Duodenal mucosa (tissue), 2 donors: ENCODE results near the gene FAM43A.

Experiments used
- H3K27ac ChIP-seq: one replicate; pipeline ENCODE4 v1.7.0; 2013; ENCODE audit warnings: low read depth, low read length
- H3K27me3 ChIP-seq, 2 donors: one replicate each; pipeline ENCODE4 v1.7.0; 2013; ENCODE audit warnings: low read length in 2 of 2, control low read depth in 1 of 2; ENCODE audit not compliant: insufficient read depth in 2 of 2, control insufficient read depth in 1 of 2
- H3K36me3 ChIP-seq, 2 donors: one replicate each; pipeline ENCODE4 v1.7.0; 2013; ENCODE audit warnings: low read length in 2 of 2, control low read depth in 1 of 2; ENCODE audit not compliant: insufficient read depth in 2 of 2, control insufficient read depth in 1 of 2
- H3K4me1 ChIP-seq, 2 donors: one replicate each; pipeline ENCODE4 v1.7.0; 2013; ENCODE audit warnings: low read length in 2 of 2, control low read depth in 1 of 2; ENCODE audit not compliant: insufficient read depth in 2 of 2, control insufficient read depth in 1 of 2
- H3K4me3 ChIP-seq, 2 donors: one replicate each; pipeline ENCODE4 v1.7.0; 2013; ENCODE audit warnings: low read length in 2 of 2, low read depth in 1 of 2
- H3K9ac ChIP-seq, 2 donors: one replicate each; pipeline ENCODE4 v1.7.0; 2013; ENCODE audit warnings: low read length in 2 of 2, low read depth in 1 of 2
- H3K9me3 ChIP-seq, 2 donors: one replicate each; pipeline ENCODE4 v1.7.0; 2013; ENCODE audit warnings: low read length in 2 of 2, control low read depth in 1 of 2; ENCODE audit not compliant: control insufficient read depth in 1 of 2

The FAM43A gene

DNA sequence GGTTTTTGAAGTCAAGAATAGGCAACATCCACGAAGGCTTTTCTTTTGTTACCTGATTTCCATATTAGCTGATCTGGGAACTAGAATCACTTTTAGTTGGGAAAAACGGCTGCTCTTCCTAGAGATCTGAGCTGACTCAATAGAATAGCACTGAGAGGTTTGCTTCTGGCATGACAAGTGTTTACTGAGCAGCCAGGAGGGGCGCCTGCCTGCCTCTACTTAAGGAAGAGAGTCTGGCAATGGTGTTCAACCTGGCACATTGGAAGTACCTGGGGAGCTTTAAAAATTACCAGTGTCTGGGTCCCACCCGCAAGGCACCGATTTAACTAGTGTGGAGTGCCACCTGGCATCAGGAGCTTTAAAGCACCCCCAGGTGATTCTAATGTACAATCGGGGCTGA is 34.4 kb downstream of the FAM43A start:
- Histone ChIP-seq H3K4me3 (no peak overlapping the region), H3K4me1 (peaks cover 10 to 13% of the 10 kb centered on the region in 2 donors), H3K27ac (no peak overlapping the region), H3K27me3 (no peaks in the 10 kb centered on the region), H3K9ac (no peak overlapping the region), H3K9me3 (no peaks in the 10 kb centered on the region), H3K36me3 (no peaks in the 10 kb centered on the region)

DNA sequence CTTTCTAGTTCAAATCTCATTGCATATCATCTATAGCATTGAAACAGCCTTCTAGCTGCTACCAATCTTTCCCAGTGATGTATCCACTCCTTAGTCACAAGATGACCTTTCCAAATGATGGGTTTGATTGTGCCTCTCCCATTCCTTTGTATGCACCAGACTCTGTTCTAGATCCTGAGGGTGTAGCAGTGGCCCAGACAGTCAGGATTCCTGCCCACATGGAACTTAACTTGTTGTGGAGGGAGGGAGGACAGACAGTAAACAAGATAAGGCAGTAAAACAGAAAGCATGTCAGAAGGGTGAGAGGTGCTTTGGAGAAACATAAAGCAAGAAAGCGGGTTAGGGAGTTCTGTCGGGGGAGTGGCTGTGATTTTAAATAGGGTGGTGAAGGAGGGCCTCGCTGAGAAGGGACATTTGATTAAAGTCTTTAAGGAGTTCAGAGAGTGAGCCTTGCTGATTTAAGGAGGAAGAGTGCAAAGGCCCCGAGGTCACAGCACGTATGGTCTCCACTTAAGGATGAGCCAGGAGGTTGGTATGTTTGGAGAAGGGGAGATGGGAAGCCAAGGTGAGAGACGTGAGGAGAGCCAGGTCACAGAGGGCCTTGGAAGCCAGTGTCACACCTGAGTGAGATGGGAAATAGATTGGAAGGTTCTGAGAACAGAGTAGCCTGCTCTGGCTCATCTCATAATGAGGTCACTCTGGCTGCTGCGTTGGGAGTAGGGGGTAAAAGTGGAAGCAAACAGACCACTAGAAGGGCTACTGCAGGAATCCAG is 38.3 kb downstream of the FAM43A start:
- H3K27ac ChIP-seq = no peak overlapping the region
- no peak overlapping the region for H3K4me3 ChIP-seq
- no peaks in the 10 kb centered on the region for H3K36me3 ChIP-seq
- peaks cover 10 to 13% of the 10 kb centered on the region in 2 donors for H3K4me1 ChIP-seq
- H3K9ac ChIP-seq = no peak overlapping the region
- H3K27me3 ChIP-seq = peaks cover 0 to 2% of the 10 kb centered on the region in 2 donors
- no peaks in the 10 kb centered on the region for H3K9me3 ChIP-seq

DNA sequence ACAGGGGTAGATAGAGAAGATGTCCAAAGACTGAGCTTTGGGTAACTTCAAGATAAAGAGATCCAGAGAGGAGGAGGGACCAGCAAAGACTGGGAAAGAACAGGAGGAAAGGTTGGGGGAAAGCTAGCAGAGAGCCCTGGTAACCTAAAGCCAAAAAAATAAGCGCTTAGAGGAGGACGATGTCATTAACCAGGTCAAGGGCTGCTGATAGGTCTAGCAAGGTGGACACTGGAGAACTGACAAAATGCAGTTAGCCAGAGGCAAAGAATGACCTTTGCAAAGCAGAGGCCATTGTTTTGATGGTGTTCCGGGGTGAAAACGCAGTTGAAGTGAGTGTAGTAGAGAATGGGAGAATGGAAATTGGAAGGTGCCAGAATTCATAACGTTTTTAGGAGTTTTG is 39.7 kb downstream of the FAM43A start:
- Histone ChIP-seq H3K36me3 (no peaks in the 10 kb centered on the region), H3K4me3 (no peak overlapping the region), H3K4me1 (peaks cover 10 to 13% of the 10 kb centered on the region in 2 donors), H3K9ac (no peak overlapping the region), H3K27me3 (peaks cover 0 to 3% of the 10 kb centered on the region in 2 donors), H3K9me3 (no peaks in the 10 kb centered on the region), H3K27ac (no peak overlapping the region)

DNA sequence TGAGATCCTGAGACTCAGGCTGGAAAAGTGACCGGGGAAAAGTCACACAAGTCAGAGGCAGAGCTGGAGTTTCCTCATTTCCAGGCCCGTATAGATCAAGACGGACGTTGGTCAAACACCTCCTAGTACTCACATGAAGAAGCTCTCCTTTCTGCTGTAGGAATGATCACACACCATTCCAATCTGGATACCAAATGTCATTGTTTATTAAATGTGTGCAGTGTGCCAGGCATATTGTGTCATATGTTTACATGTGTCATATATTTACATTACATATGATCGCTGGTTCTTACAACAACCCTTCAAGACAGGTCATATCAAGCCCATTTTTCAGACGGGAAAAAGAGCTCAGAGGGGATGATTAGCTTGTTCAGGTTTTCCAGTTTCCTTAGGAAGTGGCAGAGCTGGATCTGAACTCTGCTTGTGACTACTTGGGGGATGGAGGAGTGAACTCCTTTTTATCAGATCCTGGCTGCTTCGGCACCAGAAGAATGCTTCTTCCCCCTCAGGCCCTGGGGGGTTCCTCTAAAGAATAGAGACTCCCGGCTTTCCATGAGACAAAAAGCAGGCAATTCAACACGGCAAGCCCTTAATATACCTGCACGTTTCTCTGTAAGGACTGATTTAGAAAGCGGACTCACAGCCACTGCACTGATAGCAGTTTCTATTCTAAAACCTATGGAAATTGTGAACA is 41.9 kb downstream of the FAM43A start:
- Histone ChIP-seq H3K9ac (no peak overlapping the region), H3K4me3 (no peak overlapping the region), H3K36me3 (no peaks in the 10 kb centered on the region), H3K27ac (no peak overlapping the region), H3K4me1 (peaks cover 4 to 5% of the 10 kb centered on the region in 2 donors), H3K27me3 (peaks cover 0 to 3% of the 10 kb centered on the region in 2 donors), H3K9me3 (no peaks in the 10 kb centered on the region)

DNA sequence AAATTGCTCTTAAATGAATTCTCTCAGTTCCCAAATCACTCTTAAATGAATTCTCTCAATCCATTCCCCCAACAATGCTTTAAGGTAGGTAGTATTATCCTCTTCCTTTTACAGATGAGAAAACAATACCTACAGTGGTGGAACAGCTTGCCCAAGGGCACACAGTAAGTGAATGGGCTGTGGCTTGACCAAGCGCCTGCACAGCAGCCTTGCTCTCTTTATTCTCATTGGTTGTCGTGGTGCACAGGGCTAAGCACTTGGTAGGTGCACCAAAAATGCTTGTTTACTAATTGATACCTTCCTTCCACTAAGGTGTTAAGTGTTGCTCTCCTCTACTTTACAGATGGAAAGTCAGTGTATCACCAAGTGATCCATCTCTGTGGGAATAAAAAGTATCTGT is 43.3 kb downstream of the FAM43A start:
- Histone ChIP-seq H3K27me3 (peaks cover 0 to 3% of the 10 kb centered on the region in 2 donors), H3K9ac (no peak overlapping the region), H3K4me1 (peaks cover 0 to 3% of the 10 kb centered on the region in 2 donors), H3K36me3 (no peaks in the 10 kb centered on the region), H3K4me3 (no peak overlapping the region), H3K27ac (no peak overlapping the region), H3K9me3 (no peaks in the 10 kb centered on the region)

DNA sequence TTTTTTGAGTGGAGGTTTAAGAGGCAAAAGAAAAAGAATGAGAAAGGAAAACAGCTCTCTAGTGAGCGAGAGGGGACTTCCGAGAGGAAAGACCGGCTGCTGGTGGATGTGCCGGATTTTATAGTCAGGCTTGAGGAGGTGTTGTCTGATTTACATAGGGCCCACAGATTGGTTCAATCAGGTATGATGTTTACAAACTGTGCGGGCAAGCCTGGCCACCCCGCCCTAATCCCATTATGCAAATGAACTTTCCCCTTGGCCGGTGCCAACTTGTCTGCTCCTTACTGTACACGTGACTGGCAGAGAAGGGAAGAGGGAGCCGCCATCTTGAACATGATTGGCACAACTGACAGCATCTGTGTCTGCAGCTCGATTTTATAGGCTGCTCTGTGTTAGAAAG is 44.7 kb downstream of the FAM43A start:
- peak overlapping the region in 1 of 2 donors; percentile 10 for H3K4me3 ChIP-seq
- peaks cover 0 to 3% of the 10 kb centered on the region in 2 donors for H3K4me1 ChIP-seq

DNA sequence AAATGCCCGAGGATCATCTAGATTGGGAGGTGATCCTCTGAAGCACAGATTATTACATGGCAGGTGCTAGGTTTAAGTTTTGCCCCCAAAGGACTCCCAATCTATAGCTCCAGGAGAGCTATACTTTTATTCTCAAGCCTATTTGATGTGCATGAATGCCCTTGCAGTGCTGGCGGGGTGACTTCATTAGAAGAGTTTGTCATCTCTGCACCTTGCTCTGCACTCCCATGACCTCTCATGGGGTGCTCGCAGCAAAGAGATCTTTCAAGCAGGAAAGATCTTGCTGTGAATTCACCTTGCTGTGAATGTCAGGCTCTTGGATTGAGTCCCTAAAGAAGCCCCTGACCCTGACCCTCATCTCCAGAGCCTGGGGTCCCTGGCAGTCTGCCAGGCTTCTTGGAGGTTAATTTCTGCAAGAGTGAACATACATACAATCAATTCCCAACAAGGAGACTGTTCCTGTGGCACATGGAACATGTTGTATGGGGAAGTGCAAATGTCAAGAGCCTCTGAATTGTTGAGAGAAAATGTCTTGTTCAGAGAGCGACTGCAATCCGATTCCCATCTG is 45.9 kb downstream of the FAM43A start:
- Histone ChIP-seq H3K9ac (no peak overlapping the region), H3K36me3 (no peaks in the 10 kb centered on the region), H3K9me3 (peaks cover 0 to 3% of the 10 kb centered on the region in 2 donors), H3K4me3 (no peak overlapping the region), H3K27me3 (peaks cover 0 to 3% of the 10 kb centered on the region in 2 donors), H3K27ac (no peak overlapping the region), H3K4me1 (peaks cover 0 to 3% of the 10 kb centered on the region in 2 donors)

More for the DNA sequence above, 44.7 kb downstream of the FAM43A start:
- Histone ChIP-seq H3K27ac (no peak overlapping the region), H3K36me3 (no peaks in the 10 kb centered on the region), H3K9me3 (peaks cover 0 to 3% of the 10 kb centered on the region in 2 donors), H3K27me3 (peaks cover 0 to 3% of the 10 kb centered on the region in 2 donors), H3K9ac (no peak overlapping the region)

DNA sequence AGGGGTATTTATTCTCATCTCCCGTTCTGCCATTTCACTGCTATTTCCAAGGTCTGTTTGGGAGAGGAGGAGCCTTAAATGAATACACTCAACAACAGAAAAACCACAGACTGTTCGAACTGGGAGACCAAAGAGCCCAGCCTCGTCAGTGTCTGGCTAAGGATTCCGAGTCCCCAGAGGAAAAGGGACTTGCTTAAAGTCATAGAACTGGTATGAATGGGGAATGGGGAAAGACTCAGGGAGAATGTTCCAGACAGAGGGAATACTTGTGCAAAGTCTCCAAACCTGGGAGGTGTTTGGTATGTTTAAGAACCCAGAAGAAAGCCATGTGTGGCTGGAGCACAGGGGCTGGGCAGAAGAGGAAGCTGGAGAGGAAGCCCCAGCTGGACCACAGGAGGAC is 46.9 kb downstream of the FAM43A start:
- H3K27ac ChIP-seq = no peak overlapping the region
- no peaks in the 10 kb centered on the region for H3K36me3 ChIP-seq
- no peak overlapping the region for H3K4me3 ChIP-seq
- peaks cover 3 to 4% of the 10 kb centered on the region in 2 donors for H3K27me3 ChIP-seq
- H3K4me1 ChIP-seq = peaks cover 0 to 3% of the 10 kb centered on the region in 2 donors
- peaks cover 0 to 3% of the 10 kb centered on the region in 2 donors for H3K9me3 ChIP-seq
- no peak overlapping the region for H3K9ac ChIP-seq

DNA sequence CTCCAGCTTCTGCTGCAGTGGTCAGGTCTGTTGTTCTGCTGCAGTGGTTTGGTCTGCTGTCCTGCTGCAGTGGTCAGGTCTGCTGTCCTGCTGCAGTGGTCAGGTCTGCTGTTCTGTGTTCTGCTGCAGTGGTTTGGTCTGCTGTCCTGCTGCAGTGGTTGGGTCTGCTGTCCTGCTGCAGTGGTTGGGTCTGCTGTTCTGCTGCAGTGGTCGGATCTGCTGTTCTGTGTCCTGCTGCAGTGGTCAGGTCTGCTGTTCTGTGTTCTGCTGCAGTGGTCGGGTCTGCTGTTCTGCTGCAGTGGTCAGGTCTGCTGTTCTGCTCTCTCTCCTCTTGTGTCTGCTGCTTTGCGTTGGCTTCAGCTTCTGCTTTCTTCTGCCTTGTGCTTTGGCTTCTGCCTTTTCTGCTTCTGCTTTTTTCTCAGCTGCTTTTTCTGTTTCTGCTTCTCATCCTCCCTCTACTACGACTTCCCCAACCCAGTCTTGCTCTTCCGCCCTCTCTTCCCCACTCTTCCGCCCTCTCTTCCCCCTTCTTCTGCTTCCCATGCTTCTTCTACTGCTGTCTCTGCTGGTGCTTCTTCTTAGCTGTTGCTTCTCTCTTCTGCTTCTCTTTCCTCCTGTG is 50.7 kb downstream of the FAM43A start:
- Histone ChIP-seq H3K27me3 (peaks cover 0 to 4% of the 10 kb centered on the region in 2 donors), H3K4me3 (no peak overlapping the region), H3K27ac (no peak overlapping the region), H3K9me3 (peaks cover 0 to 3% of the 10 kb centered on the region in 2 donors), H3K36me3 (no peaks in the 10 kb centered on the region), H3K9ac (no peak overlapping the region), H3K4me1 (peaks cover 0 to 3% of the 10 kb centered on the region in 2 donors)
